HG03457 (cell line): ENCODE data around the gene SLC2A9.

ENCODE experiments used
- ATAC-seq: cut with Tn5 transposase; IDR thresholded peaks from one replicate; pipeline ENCODE4 v1.9.1; 2021; ENCODE audit warnings: moderate number of reproducible peaks; ENCODE audit not compliant: unreplicated experiment

Gene SLC2A9

DNA sequence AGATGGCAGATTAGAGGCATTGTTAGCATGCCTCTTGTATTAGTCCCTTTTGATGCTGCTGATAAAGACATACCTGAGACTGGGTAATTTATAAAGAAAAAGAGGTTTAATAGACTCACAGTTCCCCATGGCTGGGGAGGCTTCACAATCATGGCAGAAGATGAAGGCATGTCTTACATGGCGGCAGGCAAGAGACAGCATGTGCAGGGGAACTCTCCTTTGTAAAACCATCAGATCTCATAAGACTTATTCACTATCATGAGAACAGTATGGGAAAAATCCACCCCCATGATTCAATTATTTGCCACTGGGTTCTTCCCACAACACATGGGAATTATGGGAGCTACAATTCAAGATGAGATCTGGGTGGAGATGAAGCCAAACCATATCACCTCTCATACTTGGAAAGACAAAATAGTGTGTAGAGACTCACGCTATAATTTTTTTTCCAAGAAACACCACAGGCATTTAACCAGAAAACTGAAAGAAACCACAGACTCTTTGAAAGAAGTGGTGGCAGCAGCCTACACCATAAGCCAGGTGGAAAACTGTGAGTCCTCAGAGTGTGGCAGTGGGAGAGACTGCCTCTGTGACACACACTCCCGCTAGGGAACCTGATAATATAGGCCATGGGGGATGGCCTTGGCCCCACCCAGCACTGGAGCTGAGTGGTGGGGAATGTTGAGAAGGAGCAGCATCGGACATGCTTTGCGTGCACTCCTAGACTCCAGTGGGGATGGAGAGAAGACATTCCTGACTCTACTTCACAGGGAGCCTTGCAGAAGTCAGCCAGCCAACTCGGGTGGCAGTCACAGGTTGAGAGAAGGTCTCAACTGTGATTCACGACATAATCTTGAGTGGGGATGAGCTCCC, 51.5 kb downstream of the SLC2A9 start:
- peak; percentile 18 for ATAC-seq

DNA sequence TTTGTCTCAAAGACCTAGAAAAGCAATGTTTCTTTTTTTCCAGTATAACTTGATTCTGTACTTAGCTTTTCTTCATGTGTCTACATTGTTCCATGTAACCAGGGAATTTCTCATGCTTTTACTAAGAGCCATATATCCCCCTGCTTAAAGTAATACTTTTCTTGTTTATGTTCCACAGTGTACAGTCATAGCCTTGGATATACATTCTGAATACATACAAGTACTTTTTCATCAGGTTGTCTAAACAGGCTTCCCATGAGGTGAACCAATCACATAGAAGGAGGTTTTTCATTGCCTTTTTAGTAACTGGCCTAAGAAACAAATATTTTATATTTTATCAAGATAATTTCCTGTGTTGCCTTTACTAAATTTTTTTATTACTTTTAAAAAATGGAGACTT, 52.8 kb downstream of the SLC2A9 start:
- no peak for ATAC-seq

DNA sequence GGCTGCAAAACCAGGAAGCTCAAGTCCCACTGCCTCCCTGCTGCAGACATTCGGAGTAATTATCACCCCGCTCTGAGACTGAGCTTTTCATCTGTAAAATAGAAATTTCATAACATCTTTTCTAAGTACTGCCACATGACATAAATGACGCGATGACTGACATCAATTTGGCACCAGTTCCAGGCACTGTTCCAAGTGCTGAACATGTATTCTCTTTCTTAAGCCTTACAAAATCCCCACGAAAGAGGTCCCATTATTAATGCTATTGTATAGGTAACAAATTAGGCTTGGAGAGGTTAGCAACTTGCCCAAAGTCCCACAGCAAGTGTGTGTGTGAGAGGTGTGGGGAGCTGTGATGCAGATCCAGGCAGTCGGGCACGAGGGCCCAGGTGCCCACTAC, 56.4 kb downstream of the SLC2A9 start:
- no peak for ATAC-seq

DNA sequence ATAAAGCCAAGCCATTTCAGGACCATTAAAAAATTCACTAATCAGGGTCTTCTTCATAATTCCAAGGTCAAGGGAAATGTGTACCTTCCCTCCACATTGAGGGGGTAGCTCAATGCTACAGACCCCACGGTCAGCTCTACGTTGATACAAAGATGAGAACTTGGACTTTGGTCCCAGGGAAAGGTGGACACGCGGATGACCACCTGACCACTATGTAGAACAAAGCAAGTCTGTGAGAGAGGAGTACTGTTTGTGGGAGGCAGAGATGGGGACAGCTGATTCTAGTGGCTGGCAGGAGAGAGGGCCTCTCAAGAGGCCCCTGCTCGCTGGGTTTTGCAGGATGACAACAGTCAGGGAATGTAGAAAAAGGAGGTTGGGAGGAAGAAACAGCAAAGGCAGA, 58.0 kb downstream of the SLC2A9 start:
- no peak for ATAC-seq

- ATAC-seq: no peak
These were observed 58.5 kb downstream of the SLC2A9 start for GRCh38 chr4:9962611-9963314.

DNA sequence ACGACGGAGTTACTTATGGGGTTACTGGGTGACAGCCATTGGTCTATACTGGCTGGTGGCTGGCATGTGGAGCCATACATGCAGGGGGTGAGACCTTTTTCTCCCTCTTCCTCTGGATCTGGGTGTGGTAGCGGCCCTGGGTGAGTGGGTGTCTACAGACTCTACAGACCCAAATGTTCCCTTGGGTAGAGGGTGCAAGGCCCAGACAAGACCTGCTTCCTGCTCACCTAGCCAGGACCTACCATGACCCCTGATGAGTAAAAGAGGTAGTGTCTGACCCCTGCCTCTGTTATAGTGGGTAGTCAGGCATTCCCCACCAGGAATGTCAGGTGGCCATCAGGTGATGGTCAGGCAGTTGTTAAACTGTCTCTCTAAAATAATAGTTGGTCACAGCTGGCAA, 66.8 kb downstream of the SLC2A9 start:
- no peak for ATAC-seq

DNA sequence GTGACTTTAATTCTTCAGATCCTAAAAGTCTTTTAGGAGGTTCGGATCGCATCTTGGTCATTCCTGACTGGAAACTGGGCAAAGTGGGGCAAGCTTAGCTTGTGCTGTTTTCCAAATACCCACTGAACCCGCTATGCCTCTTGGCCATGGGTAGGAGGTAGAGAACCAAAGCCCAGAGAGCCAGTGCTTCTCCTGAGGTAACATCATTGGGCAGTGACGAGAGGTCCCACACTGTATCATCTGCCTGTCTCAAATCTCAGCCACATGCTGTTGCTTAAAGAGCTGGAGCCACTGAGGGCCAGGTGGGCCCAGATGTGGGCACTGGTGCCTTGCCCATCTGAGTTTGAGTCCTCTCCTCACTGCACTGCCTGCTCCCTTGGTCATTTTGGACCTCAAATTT, 68.2 kb downstream of the SLC2A9 start:
- ATAC-seq: no peak

DNA sequence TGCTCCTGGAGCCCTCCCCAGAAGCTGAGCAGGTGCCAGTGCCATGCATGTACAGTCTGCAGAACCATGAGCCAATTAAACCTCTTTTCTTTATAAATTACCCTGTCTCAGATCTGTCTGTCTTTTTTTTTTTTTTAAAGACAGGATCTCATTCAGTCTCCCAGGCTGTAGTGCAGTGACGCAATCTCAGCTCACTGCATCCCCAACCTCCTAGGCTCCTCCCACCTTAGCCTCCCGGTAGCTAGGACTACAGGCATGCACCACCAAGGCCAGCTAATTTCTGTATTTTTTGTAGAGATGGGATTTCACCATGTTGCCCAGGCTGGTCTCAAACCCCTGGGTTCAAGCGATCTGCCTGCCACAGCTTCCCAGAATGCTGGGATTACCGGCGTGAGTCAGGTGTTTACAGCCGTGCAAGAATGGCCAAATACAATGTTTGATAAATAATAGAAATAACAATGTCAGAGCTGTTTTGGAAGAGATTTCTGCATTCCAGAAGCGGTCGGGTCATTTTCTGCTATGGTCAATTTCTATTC, 68.8 kb downstream of the SLC2A9 start:
- ATAC-seq: no peak

DNA sequence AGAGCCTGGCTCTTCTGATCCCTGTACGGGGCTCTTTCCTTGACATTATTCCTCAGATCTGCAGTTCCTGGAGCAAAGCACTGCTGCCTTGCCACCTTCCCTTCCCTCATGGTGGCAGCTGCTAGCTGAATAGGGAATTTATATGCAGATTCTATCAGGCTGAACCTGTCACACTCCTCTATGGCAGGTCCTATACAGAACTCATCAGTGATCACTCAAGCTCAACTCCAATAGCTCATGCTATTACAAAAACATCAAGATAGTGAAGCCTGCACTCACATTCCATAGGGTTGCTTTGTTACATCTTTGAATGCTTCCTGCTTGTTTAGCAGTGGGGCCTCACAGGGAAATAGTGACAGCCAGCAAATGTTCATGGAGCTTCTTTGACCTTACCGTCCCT, 71.7 kb downstream of the SLC2A9 start:
- no peak for ATAC-seq

GRCh38 chr4:9947168-9948062, 73.9 kb downstream of the SLC2A9 start:
- no peak for ATAC-seq

GRCh38 chr4:9946170-9946569, 75.1 kb downstream of the SLC2A9 start:
- no peak for ATAC-seq

- ATAC-seq: no peak
These were observed 76.6 kb downstream of the SLC2A9 start for GRCh38 chr4:9944431-9945425.

DNA sequence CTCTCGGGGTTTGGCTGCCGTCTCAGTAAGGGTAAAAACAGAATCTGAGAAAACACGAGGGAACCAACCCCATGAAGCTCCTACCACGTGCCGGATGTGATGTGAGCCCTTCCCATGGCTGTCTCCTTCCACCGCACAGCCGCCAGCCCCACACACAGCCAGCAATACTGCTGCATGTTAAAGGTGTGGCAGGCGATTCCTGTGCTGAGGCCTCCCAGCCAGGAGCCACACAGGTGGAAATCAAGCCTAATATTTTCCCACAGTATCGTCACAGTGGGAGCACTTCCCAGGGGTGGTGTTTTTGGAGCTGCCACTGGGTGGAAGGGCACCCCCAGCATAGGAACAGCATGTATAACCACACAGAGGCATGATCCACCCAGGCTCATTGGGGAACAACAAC, 77.5 kb downstream of the SLC2A9 start:
- ATAC-seq: no peak

DNA sequence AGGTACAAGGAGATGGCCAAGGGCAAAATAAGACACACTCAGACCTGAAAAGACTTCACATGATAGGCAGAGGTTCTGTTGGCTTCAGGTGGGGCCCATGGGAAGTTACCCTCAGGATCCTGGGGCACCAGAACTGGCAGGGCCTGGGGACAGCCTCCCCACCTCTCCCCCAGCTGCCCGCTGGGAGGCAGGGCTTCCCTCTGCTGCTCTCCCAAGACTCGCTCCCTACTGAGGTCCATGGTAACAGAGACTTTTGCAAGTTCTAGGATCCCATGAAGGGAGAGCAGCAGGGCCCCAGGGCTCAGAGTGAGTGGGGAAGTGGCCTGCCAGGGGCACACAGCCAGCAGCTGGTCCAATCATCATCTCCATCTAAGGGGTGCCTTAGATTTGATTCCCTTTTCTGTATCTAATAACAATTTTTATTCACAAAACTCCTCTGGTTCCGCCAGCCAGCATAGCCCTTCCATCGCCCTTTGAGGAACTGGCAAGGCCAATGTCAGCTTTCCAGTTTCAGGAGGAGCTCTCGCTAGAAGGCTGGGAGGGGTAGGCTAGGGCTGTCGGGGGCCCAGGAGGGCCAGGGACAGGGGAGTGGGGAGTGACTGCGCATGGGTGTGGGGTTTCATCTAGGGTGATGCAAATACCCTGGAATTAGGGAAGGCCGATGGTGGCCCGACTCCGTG, 78.2 kb downstream of the SLC2A9 start:
- ATAC-seq: no peak

DNA sequence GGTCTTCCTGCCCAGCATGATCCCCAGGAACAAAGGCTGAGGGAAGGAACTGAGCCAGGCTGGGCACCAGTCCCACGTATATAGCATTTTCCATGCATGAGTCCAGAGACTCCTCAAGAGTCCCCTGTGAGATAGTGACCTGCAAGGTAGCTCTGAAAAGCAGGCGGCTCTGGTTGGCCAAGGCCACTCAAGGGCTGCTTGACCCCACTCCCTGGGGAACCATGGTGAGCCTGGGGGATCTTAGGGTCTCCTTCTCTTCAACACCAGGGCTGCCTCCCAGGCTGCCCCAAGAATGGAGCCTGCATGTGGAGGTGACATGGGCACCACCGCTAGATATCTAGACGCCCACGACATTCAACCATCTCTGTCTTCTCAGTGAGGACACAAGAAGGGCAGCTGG, 79.2 kb downstream of the SLC2A9 start:
- no peak for ATAC-seq

- ATAC-seq: no peak
These were observed 81.3 kb downstream of the SLC2A9 start for GRCh38 chr4:9940041-9940440.

- no peak for ATAC-seq
These were observed 82.4 kb downstream of the SLC2A9 start for GRCh38 chr4:9938933-9939332.

DNA sequence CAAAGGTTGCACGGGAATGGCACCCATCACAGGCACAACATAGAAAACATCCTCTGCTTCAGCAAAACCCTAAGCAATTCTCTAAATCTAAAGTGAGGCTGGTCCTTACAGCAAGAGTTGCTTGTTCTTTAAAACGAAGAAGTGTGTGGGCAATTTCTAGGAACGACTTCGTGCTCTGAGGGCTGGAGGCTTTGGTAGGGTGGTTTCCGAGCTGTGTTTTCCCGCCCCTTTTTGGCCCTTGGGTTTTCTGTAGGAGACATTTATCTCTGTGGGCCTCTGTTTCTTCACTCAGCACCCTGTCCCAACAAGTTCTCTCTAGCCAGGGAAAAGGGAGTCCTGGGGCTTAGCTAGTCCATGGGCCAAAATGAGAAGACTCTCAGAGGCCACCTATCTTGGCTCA, 84.2 kb downstream of the SLC2A9 start:
- no peak for ATAC-seq

DNA sequence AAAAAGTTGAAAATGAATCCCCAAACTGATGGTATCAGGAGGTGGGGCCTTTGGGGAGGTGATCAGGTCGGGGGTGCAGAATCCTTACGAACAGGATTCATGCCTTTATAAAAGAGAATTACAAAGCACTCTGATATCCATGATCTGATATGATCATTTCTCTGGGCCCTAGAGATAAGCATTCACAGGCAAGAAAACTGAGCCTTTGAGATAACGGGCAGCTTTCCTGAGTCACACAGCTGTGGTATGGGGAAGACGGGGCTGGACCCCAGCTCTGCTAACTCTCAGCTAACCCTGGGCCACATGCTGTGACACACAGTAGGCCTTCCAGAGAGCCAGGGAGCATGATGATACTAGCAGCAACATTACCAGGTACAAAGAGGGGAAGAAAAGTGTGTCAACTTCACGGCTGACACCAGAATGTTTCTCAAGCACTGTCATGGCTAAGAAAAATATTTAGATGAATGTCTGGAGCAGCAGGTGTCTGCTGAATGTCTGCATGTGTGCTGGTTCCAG, 85.1 kb downstream of the SLC2A9 start:
- no peak for ATAC-seq
